Kidney (tissue), 14 donors: ENCODE results near the gene NPL. TPM values are rescaled to one million over a fixed set of nuclear protein-coding genes. Genes with fewer than 3 reads are reported as not detected.
A peak's percentile ranks its signal among the peaks of the same experiment; 100 is the strongest.

ENCODE experiments used
- DNase-seq, 5 donors: peaks; one replicate each; pipeline ENCODE4 v3.0.0-alpha.2; 2013 to 2020
- FAIRE-seq: peaks from 2 replicates; lab custom pipeline; 2012; peaks lifted over from hg19 to GRCh38; lab: Jason Lieb, UNC
- H3K27ac ChIP-seq, 2 donors: one replicate each; pipeline ENCODE4 v1.7.0; 2013; ENCODE audit warnings: low read depth in 2 of 2, low read length in 2 of 2, inconsistent platforms in 1 of 2
- H3K27me3 ChIP-seq: one replicate; pipeline ENCODE4 v1.7.1; 2013; ENCODE audit warnings: low read length, inconsistent platforms; ENCODE audit not compliant: control insufficient read depth, insufficient read depth
- H3K36me3 ChIP-seq, 3 donors: one replicate each; pipeline versions ENCODE4 v1.7.0 to v1.7.1; 2013; ENCODE audit warnings: low read length in 3 of 3, control low read depth in 1 of 3, inconsistent platforms in 1 of 3; ENCODE audit not compliant: insufficient read depth in 3 of 3, control insufficient read depth in 2 of 3
- H3K4me1 ChIP-seq, 3 donors: one replicate each; pipeline versions ENCODE4 v1.7.0 to v1.7.1; 2013; ENCODE audit warnings: low read length in 3 of 3, inconsistent platforms in 1 of 3, low read depth in 1 of 3; ENCODE audit not compliant: control insufficient read depth in 2 of 3, insufficient read depth in 2 of 3
- H3K4me3 ChIP-seq, 3 donors: one replicate each; pipeline versions ENCODE4 v1.7.0 to v1.8.1; 2013; ENCODE audit warnings: low read length in 3 of 3, control low read depth in 1 of 3, inconsistent platforms in 1 of 3
- H3K9ac ChIP-seq, 3 donors: one replicate each; pipeline versions ENCODE4 v1.7.0 to v1.7.1; 2013; ENCODE audit warnings: low read length in 3 of 3, control low read depth in 1 of 3, inconsistent platforms in 1 of 3
- H3K9me3 ChIP-seq, 3 donors: one replicate each; pipeline versions ENCODE4 v1.7.0 to v1.7.1; 2013; ENCODE audit warnings: low read length in 3 of 3, control low read depth in 1 of 3, inconsistent platforms in 1 of 3; ENCODE audit not compliant: control insufficient read depth in 2 of 3, insufficient read depth in 1 of 3
- CTCF ChIP-seq: IDR thresholded peaks from 3 replicates; pipeline ENCODE4 v1.5.1; 2012; ENCODE audit warnings: mild to moderate bottlenecking, moderate library complexity, borderline replicate concordance; ENCODE audit not compliant: insufficient read depth; ENCODE audit errors: extremely low read depth
- intact Hi-C: fragments of 100-400 bp; cut with DNase I; formaldehyde crosslinking; loops from one replicate; pipeline ENCODE4 v1.11.1; 2022
- polyA plus RNA-seq: library from polyadenylated mRNA; stranded (reverse); fragments of 350-450 nt; fragmentation: Illumina TruSeq; extraction: RNeasy Lipid Tissue Mini Kit (QIAGEN cat#74804); gene quantifications from one replicate; pipeline ENCODE4 v1.2.3, GENCODE V29; 2014; ENCODE audit warnings: low read depth, low replicate concordance; ENCODE audit not compliant: insufficient read depth
- total RNA-seq: library from RNA; stranded (reverse); fragmentation: NEBNext Ultra II Directional; extraction: Animal tissue kit (Norgen Biotek cat#: 25700); gene quantifications from one replicate; pipeline ENCODE4 v1.2.1, GENCODE V29; 2021
- donor health status: control.
- donor health status: control.
- donor health status: control.
- donor health status: control.
- donor health status: control.
- donor health status: DM: yes; HTN: yes; CAD: no.
- donor health status: Normal renal cell carcinoma (clear cell type).

NPL gene
- total and polyA plus RNA-seq, 2 donors from 2014 or later, result 15.7 to 69.4 TPM

DNA sequence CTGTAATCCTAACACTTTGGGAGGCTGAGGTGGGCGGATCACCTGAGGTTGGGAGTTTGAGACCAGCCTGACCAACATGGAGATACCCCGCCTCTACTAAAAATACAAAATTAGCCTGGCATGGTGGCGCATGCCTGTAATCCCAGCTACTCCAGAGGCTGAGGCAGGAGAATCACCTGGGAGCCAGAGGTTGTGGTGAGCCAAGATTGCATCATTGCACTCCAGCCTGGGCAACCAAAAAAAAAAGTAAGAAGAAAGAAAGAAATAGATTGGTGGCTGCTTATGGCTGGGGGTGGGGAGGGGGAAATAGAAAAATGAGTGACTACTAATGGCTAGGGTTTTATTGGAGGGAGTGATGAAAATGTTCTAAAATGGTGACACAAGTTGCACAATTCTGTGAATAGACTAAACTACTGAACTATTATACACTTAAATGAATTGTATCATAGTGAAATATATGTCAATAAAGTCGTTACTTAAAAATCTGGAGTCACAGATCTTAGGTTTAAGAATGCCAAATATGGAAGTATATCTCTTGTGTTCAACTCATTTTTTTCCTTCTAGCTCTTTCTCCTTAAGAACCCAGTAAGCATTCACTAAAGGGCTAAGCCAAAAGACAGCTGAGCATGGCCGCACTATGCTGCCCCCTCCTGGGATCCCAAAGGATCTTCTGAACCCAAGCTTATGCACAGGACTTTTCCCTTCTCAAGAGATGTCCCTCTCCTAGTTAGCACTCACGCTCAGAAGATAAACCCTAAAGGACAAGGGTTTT lies 3.2 kb upstream of the NPL start:
- no peak for FAIRE-seq
- Histone ChIP-seq H3K27ac (no peak overlapping the region), H3K36me3 (no peaks in the 10 kb centered on the region), H3K4me1 (peaks cover 0 to 4% (median 2%) of the 10 kb centered on the region in 3 donors), H3K27me3 (peaks cover 5% of the 10 kb centered on the region), H3K9me3 (no peaks in the 10 kb centered on the region), H3K4me3 (no peak overlapping the region), H3K9ac (no peak overlapping the region)
- intact Hi-C loops, result no loop called here
- DNase-seq, result peak; percentile 72 to 80 (median 74)
- peak; percentile 64 for TF ChIP-seq CTCF

- no peaks in the 10 kb centered on the region for H3K36me3 ChIP-seq
- peaks cover 0 to 4% (median 2%) of the 10 kb centered on the region in 3 donors for H3K4me1 ChIP-seq
- no peaks in the 10 kb centered on the region for H3K9me3 ChIP-seq
- TF ChIP-seq CTCF, result no peak
- no peak overlapping the region for H3K4me3 ChIP-seq
- H3K27ac ChIP-seq, result no peak overlapping the region
- no peak overlapping the region for H3K9ac ChIP-seq
- peaks cover 5% of the 10 kb centered on the region for H3K27me3 ChIP-seq
- no peak for DNase-seq
- intact Hi-C loops, result no loop called here
- no peak for FAIRE-seq
These were observed 2.6 kb upstream of the NPL start for GRCh38 chr1:182786995-182787324.

GRCh38 chr1:182791281-182792179 lies 2.0 kb downstream of the NPL start:
- no peak for TF ChIP-seq CTCF
- H3K9ac ChIP-seq, result no peak overlapping the region
- no peak for FAIRE-seq

More at GRCh38 chr1:182791281-182792179, 2.0 kb downstream of the NPL start:
- no peak for DNase-seq
- H3K27ac ChIP-seq, result no peak overlapping the region
- H3K4me3 ChIP-seq, result peak overlapping the region in 2 of 3 donors; percentile 19 to 26
- H3K4me1 ChIP-seq, result peaks cover 0 to 9% (median 7%) of the 10 kb centered on the region in 3 donors
- intact Hi-C loops, result no loop called here
- H3K27me3 ChIP-seq, result peaks cover 5% of the 10 kb centered on the region
- H3K9me3 ChIP-seq, result no peaks in the 10 kb centered on the region
- H3K36me3 ChIP-seq, result peaks cover 0 to 4% (median 0%) of the 10 kb centered on the region in 3 donors
